HUDEP-2 (cell line): ENCODE results near the gene PRRC2B.
A peak's percentile ranks its signal among the peaks of the same experiment; 100 is the strongest.
"Not testable (repeated sequence)": the region's sequence is repeated elsewhere in the genome, so short reads cannot be mapped to it uniquely, and the experiment has no call there.

Source experiments
- DNase-seq, 76 experiments: peaks; one replicate each; lab custom pipeline; 2025; ENCODE audit not compliant: unreplicated experiment in 76 of 76; lab: John Stamatoyannopoulos, UW

Gene PRRC2B

GRCh38 chr9:131432597-131433301, 38.9 kb downstream of the PRRC2B start:
- no peak for DNase-seq

GRCh38 chr9:131433302-131433854, 39.5 kb downstream of the PRRC2B start:
- DNase-seq, result no peak

- no peak for DNase-seq
Observed at GRCh38 chr9:131434673-131435072, 40.8 kb downstream of the PRRC2B start.

- DNase-seq, result no peak
Observed at GRCh38 chr9:131436376-131436775, 42.5 kb downstream of the PRRC2B start.

- DNase-seq, result no peak
Observed at GRCh38 chr9:131436865-131437271, 43.0 kb downstream of the PRRC2B start.

GRCh38 chr9:131438190-131438589, 44.3 kb downstream of the PRRC2B start:
- no peak for DNase-seq

- no peak for DNase-seq
Observed at GRCh38 chr9:131439224-131439623, 45.3 kb downstream of the PRRC2B start.

GRCh38 chr9:131441441-131441840, 47.6 kb downstream of the PRRC2B start:
- no peak for DNase-seq

- DNase-seq, result no peak
Observed at GRCh38 chr9:131442351-131442750, 48.5 kb downstream of the PRRC2B start.

- no peak for DNase-seq
Observed at GRCh38 chr9:131443648-131444047, 49.8 kb downstream of the PRRC2B start.

- DNase-seq, result no peak
Observed at GRCh38 chr9:131446276-131446675, 52.4 kb downstream of the PRRC2B start.

- no peak for DNase-seq
Observed at GRCh38 chr9:131447148-131447547, 53.3 kb downstream of the PRRC2B start.

- DNase-seq, result no peak
Observed at GRCh38 chr9:131447600-131447999, 53.7 kb downstream of the PRRC2B start.

- no peak for DNase-seq
Observed at GRCh38 chr9:131448818-131449217, 54.9 kb downstream of the PRRC2B start.

GRCh38 chr9:131449276-131449675, 55.4 kb downstream of the PRRC2B start:
- DNase-seq, result no peak

GRCh38 chr9:131454028-131454427, 60.1 kb downstream of the PRRC2B start:
- DNase-seq, result no peak

GRCh38 chr9:131455655-131456054, 61.8 kb downstream of the PRRC2B start:
- not testable (repeated sequence) for DNase-seq

GRCh38 chr9:131457746-131458145, 63.9 kb downstream of the PRRC2B start:
- DNase-seq, result no peak

GRCh38 chr9:131459056-131459455, 65.2 kb downstream of the PRRC2B start:
- DNase-seq, result no peak

GRCh38 chr9:131461166-131461565, 67.3 kb downstream of the PRRC2B start:
- no peak for DNase-seq

- peak in 1 of 76 experiments; percentile 8 for DNase-seq
Observed at GRCh38 chr9:131464354-131465000, 70.6 kb downstream of the PRRC2B start.

GRCh38 chr9:131465401-131465800, 71.5 kb downstream of the PRRC2B start:
- no peak for DNase-seq
